ENCODE results near the gene LIN7B. TPM values are rescaled to one million over a fixed set of nuclear protein-coding genes. Genes with fewer than 3 reads are reported as not detected.

The LIN7B gene
- total and polyA plus RNA-seq, 9 of the 15 experiments (the other 6 are each of a cell fraction or from before 2014, with no cell fraction given): 0.89 to 15.7 (median 4.0) TPM

- TF ChIP-seq JUND (IDR thresholded peaks at IDR 0.05; ENCODE audit: borderline replicate concordance, low read depth, low read length): peak; percentile 94
- peak; percentile 64; the same call in 2 of the 3 replicates for TF ChIP-seq JUND (tag; IDR thresholded peaks at IDR 0.05; ENCODE audit: borderline replicate concordance, low read depth, low read length)
- TF ChIP-seq, protein P1, sequence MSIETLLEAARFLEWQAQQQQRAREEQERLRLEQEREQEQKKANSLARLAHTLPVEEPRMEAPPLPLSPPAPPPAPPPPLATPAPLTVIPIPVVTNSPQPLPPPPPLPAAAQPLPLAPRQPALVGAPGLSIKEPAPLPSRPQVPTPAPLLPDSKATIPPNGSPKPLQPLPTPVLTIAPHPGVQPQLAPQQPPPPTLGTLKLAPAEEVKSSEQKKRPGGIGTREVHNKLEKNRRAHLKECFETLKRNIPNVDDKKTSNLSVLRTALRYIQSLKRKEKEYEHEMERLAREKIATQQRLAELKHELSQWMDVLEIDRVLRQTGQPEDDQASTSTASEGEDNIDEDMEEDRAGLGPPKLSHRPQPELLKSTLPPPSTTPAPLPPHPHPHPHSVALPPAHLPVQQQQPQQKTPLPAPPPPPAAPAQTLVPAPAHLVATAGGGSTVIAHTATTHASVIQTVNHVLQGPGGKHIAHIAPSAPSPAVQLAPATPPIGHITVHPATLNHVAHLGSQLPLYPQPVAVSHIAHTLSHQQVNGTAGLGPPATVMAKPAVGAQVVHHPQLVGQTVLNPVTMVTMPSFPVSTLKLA (conservative IDR thresholded peaks at IDR 0.05): peak; percentile 85 to 91
- TF ChIP-seq, protein P2, sequence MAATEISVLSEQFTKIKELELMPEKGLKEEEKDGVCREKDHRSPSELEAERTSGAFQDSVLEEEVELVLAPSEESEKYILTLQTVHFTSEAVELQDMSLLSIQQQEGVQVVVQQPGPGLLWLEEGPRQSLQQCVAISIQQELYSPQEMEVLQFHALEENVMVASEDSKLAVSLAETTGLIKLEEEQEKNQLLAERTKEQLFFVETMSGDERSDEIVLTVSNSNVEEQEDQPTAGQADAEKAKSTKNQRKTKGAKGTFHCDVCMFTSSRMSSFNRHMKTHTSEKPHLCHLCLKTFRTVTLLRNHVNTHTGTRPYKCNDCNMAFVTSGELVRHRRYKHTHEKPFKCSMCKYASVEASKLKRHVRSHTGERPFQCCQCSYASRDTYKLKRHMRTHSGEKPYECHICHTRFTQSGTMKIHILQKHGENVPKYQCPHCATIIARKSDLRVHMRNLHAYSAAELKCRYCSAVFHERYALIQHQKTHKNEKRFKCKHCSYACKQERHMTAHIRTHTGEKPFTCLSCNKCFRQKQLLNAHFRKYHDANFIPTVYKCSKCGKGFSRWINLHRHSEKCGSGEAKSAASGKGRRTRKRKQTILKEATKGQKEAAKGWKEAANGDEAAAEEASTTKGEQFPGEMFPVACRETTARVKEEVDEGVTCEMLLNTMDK (IDR thresholded peaks at IDR 0.05; ENCODE audit: borderline replicate concordance, insufficient read depth, low read depth, low read length, poor library complexity, severe bottlenecking): peak; percentile 79
- peak in 1 of 2 experiments; percentile 79; a peak in 2 of 4 replicates for TF ChIP-seq HDAC1 (IDR thresholded peaks at IDR 0.05)
- peak; percentile 68 for TF ChIP-seq MAX (CRISPR knock-in tag; IDR thresholded peaks at IDR 0.05)
- no peak for TF ChIP-seq LARP7 (IDR thresholded peaks at IDR 0.05)
- no peak for TF ChIP-seq NFYB (IDR thresholded peaks at IDR 0.05; ENCODE audit: extremely low read depth, insufficient read length)
- TF ChIP-seq, protein P3, sequence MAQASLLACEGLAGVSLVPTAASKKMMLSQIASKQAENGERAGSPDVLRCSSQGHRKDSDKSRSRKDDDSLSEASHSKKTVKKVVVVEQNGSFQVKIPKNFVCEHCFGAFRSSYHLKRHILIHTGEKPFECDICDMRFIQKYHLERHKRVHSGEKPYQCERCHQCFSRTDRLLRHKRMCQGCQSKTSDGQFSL (CRISPR knock-in tag; IDR thresholded peaks at IDR 0.05): peak; percentile 81
- TF ChIP-seq, protein P3 (tag; IDR thresholded peaks at IDR 0.05): peak in 1 of 2 experiments; percentile 71; a peak in 2 of 4 replicates
- 0 out of 2 replicates have a peak, but pooled peaks have one; percentile 55 for TF ChIP-seq PHF21A (IDR thresholded peaks at IDR 0.05; ENCODE audit: borderline replicate concordance, low read depth)
- peak; percentile 40 for TF ChIP-seq TBP (optimal IDR thresholded peaks at IDR 0.05; ENCODE audit: low read depth, low read length)
- peak; percentile 85 for TF ChIP-seq BHLHE40 (IDR thresholded peaks at IDR 0.05; ENCODE audit: low read length)
Measured at GRCh38 chr19:49145573-49146407, 31.6 kb downstream of the LIN7B start (continued).
